ENCODE measurements around the gene RPP21.

Gene RPP21

GRCh38 chr6:30323806-30324205, 21.1 kb upstream of the RPP21 start:
- Histone ChIP-seq H3K4me2 (ENCODE audit: low read depth, low read length, poor library complexity, severe bottlenecking) (peak overlapping the region; percentile 73), H3K79me2 (ENCODE audit: insufficient read depth, low read length) (peaks cover 84% of the 10 kb centered on the region), H3K9ac (ENCODE audit: low read length) (no peak overlapping the region), H3K27me3 (ENCODE audit: low read length) (no peaks in the 10 kb centered on the region), H3K4me3 (ENCODE audit: insufficient read depth, low read length, poor library complexity, severe bottlenecking) (no peak overlapping the region), H4K20me1 (ENCODE audit: low read depth, low read length) (peaks cover 57% of the 10 kb centered on the region), H3K9me2 (replicated peaks; ENCODE audit: insufficient read depth, low read length) (no peaks in the 10 kb centered on the region), H3K9me3 (ENCODE audit: insufficient read depth, low read length) (no peaks in the 10 kb centered on the region), H3K36me3 (ENCODE audit: low read length) (0 out of 2 replicates have a peak, but pooled peaks cover 2% of the 10 kb centered on the region), H2AFZ (ENCODE audit: low read depth, low read length, severe bottlenecking) (no peak overlapping the region), H3K27ac (ENCODE audit: low read depth, low read length) (no peak overlapping the region), H3F3A (ENCODE audit: insufficient read depth) (peaks cover 8% of the 10 kb centered on the region)
- TF ChIP-seq EZH2phosphoT487 (conservative IDR thresholded peaks at IDR 0.05; ENCODE audit: low read length) (no peak), CTCF (IDR thresholded peaks at IDR 0.05; ENCODE audit: insufficient read depth, low read length, poor library complexity, severe bottlenecking) (no peak)

DNA sequence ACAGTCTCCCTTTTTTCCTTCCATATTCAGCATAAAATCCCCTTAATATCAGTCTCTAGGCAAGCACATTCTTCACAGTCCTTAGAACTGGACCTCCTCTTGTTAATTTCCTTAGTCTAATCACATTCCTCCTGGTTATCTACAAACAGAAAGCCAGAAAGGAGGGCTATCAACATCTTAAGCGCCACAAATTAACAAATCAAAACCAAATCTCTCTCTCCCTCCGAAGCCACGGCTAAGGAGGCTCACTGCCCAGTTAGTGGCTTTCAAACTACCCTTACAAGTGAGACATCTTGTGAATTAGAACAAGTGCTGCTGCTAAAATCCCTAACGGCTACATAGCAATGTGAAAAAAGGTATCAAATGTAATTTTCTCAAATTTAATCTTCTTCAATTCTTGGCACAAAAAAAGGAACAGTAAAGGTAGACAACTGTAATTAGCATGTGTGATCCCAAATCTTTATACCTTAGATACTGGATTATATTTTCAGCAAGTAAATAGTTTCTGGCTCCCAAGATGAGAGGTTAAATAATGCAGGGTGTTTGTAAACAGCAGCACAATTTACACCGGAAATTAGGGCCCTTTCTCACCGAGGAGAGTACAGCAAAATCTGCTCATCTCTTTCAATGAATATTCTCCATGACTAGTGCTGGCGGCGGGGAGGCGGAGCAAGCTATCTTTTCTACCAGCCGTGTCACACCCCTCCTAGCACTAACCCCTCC, 19.6 kb upstream of the RPP21 start:
- peaks cover 69% of the 10 kb centered on the region for H3K79me2 ChIP-seq (ENCODE audit: insufficient read depth, low read length)
- no peaks in the 10 kb centered on the region for H3K36me3 ChIP-seq (ENCODE audit: low read length)
- peak overlapping the region; percentile 65 for H2AFZ ChIP-seq (ENCODE audit: low read depth, low read length, severe bottlenecking)
- peak overlapping the region; percentile 74 for H3K27ac ChIP-seq (ENCODE audit: low read depth, low read length)
- no peak for TF ChIP-seq EZH2phosphoT487 (conservative IDR thresholded peaks at IDR 0.05; ENCODE audit: low read length)
- TF ChIP-seq CTCF (IDR thresholded peaks at IDR 0.05; ENCODE audit: insufficient read depth, low read length, poor library complexity, severe bottlenecking) = no peak
- H3K4me2 ChIP-seq (ENCODE audit: low read depth, low read length, poor library complexity, severe bottlenecking) = peak overlapping the region; percentile 73
- H3F3A ChIP-seq (ENCODE audit: insufficient read depth) = peaks cover 8% of the 10 kb centered on the region
- H3K9me3 ChIP-seq (ENCODE audit: insufficient read depth, low read length) = no peaks in the 10 kb centered on the region
- peak overlapping the region; percentile 83 for H3K9ac ChIP-seq (ENCODE audit: low read length)
- H3K4me3 ChIP-seq (ENCODE audit: insufficient read depth, low read length, poor library complexity, severe bottlenecking) = peak overlapping the region; percentile 62
- peaks cover 43% of the 10 kb centered on the region for H4K20me1 ChIP-seq (ENCODE audit: low read depth, low read length)
- H3K27me3 ChIP-seq (ENCODE audit: low read length) = no peaks in the 10 kb centered on the region
- H3K9me2 ChIP-seq (replicated peaks; ENCODE audit: insufficient read depth, low read length) = no peaks in the 10 kb centered on the region

DNA sequence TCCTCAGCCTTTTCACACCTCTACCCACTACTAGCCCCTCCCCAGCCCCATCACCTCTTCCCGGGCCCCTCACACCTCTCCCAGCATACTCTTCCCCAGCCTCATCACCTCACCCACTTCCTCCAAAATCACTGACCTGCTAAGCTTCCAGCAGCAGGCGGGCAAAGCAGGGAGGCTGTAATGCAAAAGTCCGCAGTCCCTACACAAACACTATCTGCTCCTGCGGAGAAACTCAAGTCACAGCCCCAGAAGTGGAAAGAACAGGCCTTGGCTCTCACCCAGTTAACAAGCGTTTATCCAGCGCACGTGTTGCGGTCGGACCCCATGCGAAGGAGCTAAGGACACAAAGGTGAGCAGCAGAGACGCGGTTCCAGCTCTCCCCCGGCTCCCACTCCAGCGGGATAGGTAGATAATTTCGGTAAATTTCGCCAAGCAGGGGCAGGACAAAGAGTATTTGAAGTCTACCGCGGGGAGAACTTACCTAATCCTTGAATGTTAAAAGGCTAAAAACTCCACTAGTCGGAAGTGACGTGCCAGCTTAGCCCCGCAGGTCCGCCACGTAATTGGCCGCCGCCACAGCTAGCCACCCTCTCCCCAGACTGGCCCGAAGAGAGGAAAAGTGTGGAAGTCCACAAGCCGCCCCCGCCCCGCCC, 19.0 kb upstream of the RPP21 start:
- H2AFZ ChIP-seq (ENCODE audit: low read depth, low read length, severe bottlenecking) = peak overlapping the region; percentile 65

More for the DNA sequence above, 19.0 kb upstream of the RPP21 start:
- Histone ChIP-seq H3K4me2 (ENCODE audit: low read depth, low read length, poor library complexity, severe bottlenecking) (peak overlapping the region; percentile 73), H3K27ac (ENCODE audit: low read depth, low read length) (peak overlapping the region; percentile 74), H3F3A (ENCODE audit: insufficient read depth) (peaks cover 8% of the 10 kb centered on the region), H3K79me2 (ENCODE audit: insufficient read depth, low read length) (peaks cover 62% of the 10 kb centered on the region), H3K9ac (ENCODE audit: low read length) (peak overlapping the region; percentile 83), H4K20me1 (ENCODE audit: low read depth, low read length) (peaks cover 36% of the 10 kb centered on the region), H3K4me3 (ENCODE audit: insufficient read depth, low read length, poor library complexity, severe bottlenecking) (peak overlapping the region; percentile 62), H3K9me3 (ENCODE audit: insufficient read depth, low read length) (no peaks in the 10 kb centered on the region), H3K9me2 (replicated peaks; ENCODE audit: insufficient read depth, low read length) (no peaks in the 10 kb centered on the region), H3K36me3 (ENCODE audit: low read length) (no peaks in the 10 kb centered on the region), H3K27me3 (ENCODE audit: low read length) (no peaks in the 10 kb centered on the region)
- TF ChIP-seq EZH2phosphoT487 (conservative IDR thresholded peaks at IDR 0.05; ENCODE audit: low read length) = no peak
- no peak for TF ChIP-seq CTCF (IDR thresholded peaks at IDR 0.05; ENCODE audit: insufficient read depth, low read length, poor library complexity, severe bottlenecking)

All from SU-DHL-6 (cell line).